Measurements from ENCODE around the gene PLGRKT.

PLGRKT gene

GRCh38 chr9:5459289-5459829, 21.6 kb upstream of the PLGRKT start:
- H3K4me1 ChIP-seq (ENCODE audit: insufficient read depth, low read length, poor library complexity, severe bottlenecking), result no peaks in the 10 kb centered on the region
- H3K9me3 ChIP-seq (ENCODE audit: insufficient read depth, low read depth, low read length), result no peaks in the 10 kb centered on the region
- H3F3A ChIP-seq (ENCODE audit: low read depth), result no peaks in the 10 kb centered on the region
- TF ChIP-seq EZH2phosphoT487 (IDR thresholded peaks at IDR 0.05; ENCODE audit: borderline replicate concordance) (no peak), CTCF (conservative IDR thresholded peaks at IDR 0.05; ENCODE audit: low read length) (no peak)
- H3K9ac ChIP-seq (ENCODE audit: low read depth, low read length, poor library complexity, severe bottlenecking), result no peak overlapping the region
- H4K20me1 ChIP-seq (ENCODE audit: insufficient read depth, low read length, poor library complexity, severe bottlenecking), result no peaks in the 10 kb centered on the region
- H3K36me3 ChIP-seq (ENCODE audit: insufficient read depth, low read length), result no peaks in the 10 kb centered on the region
- no peak overlapping the region for H3K4me3 ChIP-seq (ENCODE audit: low read length, poor library complexity, severe bottlenecking)
- no peak overlapping the region for H2AFZ ChIP-seq (ENCODE audit: low read length)
- no peaks in the 10 kb centered on the region for H3K27me3 ChIP-seq (ENCODE audit: insufficient read depth, low read length, poor library complexity, severe bottlenecking)
- H3K79me2 ChIP-seq (ENCODE audit: insufficient read depth, low read length), result no peaks in the 10 kb centered on the region
- no peak overlapping the region for H3K4me2 ChIP-seq (ENCODE audit: low read depth, low read length, poor library complexity, severe bottlenecking)
- no peaks in the 10 kb centered on the region for H3K9me2 ChIP-seq (replicated peaks; ENCODE audit: low read depth, low read length)

- H3K4me3 ChIP-seq (ENCODE audit: low read length, poor library complexity, severe bottlenecking), result no peak overlapping the region
- TF ChIP-seq CTCF (conservative IDR thresholded peaks at IDR 0.05; ENCODE audit: low read length) (no peak), EZH2phosphoT487 (IDR thresholded peaks at IDR 0.05; ENCODE audit: borderline replicate concordance) (no peak)
- no peak overlapping the region for H2AFZ ChIP-seq (ENCODE audit: low read length)
- no peaks in the 10 kb centered on the region for H3F3A ChIP-seq (ENCODE audit: low read depth)
- H3K36me3 ChIP-seq (ENCODE audit: insufficient read depth, low read length), result no peaks in the 10 kb centered on the region
- no peak overlapping the region for H3K9ac ChIP-seq (ENCODE audit: low read depth, low read length, poor library complexity, severe bottlenecking)
- no peaks in the 10 kb centered on the region for H3K9me3 ChIP-seq (ENCODE audit: insufficient read depth, low read depth, low read length)
- no peak overlapping the region for H3K4me2 ChIP-seq (ENCODE audit: low read depth, low read length, poor library complexity, severe bottlenecking)
- peaks cover 13% of the 10 kb centered on the region for H3K4me1 ChIP-seq (ENCODE audit: insufficient read depth, low read length, poor library complexity, severe bottlenecking)
- no peaks in the 10 kb centered on the region for H3K9me2 ChIP-seq (replicated peaks; ENCODE audit: low read depth, low read length)
- no peaks in the 10 kb centered on the region for H3K79me2 ChIP-seq (ENCODE audit: insufficient read depth, low read length)
- H3K27me3 ChIP-seq (ENCODE audit: insufficient read depth, low read length, poor library complexity, severe bottlenecking), result no peaks in the 10 kb centered on the region
- no peaks in the 10 kb centered on the region for H4K20me1 ChIP-seq (ENCODE audit: insufficient read depth, low read length, poor library complexity, severe bottlenecking)
Measured at GRCh38 chr9:5455181-5455580, 17.5 kb upstream of the PLGRKT start.

GRCh38 chr9:5453673-5454072, 15.9 kb upstream of the PLGRKT start:
- H3F3A ChIP-seq (ENCODE audit: low read depth), result no peaks in the 10 kb centered on the region
- H3K9me2 ChIP-seq (replicated peaks; ENCODE audit: low read depth, low read length), result no peaks in the 10 kb centered on the region
- H3K4me3 ChIP-seq (ENCODE audit: low read length, poor library complexity, severe bottlenecking), result no peak overlapping the region
- peaks cover 20% of the 10 kb centered on the region for H3K4me1 ChIP-seq (ENCODE audit: insufficient read depth, low read length, poor library complexity, severe bottlenecking)
- H3K4me2 ChIP-seq (ENCODE audit: low read depth, low read length, poor library complexity, severe bottlenecking), result no peak overlapping the region
- no peaks in the 10 kb centered on the region for H4K20me1 ChIP-seq (ENCODE audit: insufficient read depth, low read length, poor library complexity, severe bottlenecking)
- no peaks in the 10 kb centered on the region for H3K36me3 ChIP-seq (ENCODE audit: insufficient read depth, low read length)
- no peaks in the 10 kb centered on the region for H3K79me2 ChIP-seq (ENCODE audit: insufficient read depth, low read length)
- H2AFZ ChIP-seq (ENCODE audit: low read length), result no peak overlapping the region
- no peaks in the 10 kb centered on the region for H3K27me3 ChIP-seq (ENCODE audit: insufficient read depth, low read length, poor library complexity, severe bottlenecking)
- H3K9ac ChIP-seq (ENCODE audit: low read depth, low read length, poor library complexity, severe bottlenecking), result no peak overlapping the region
- H3K9me3 ChIP-seq (ENCODE audit: insufficient read depth, low read depth, low read length), result no peaks in the 10 kb centered on the region
- TF ChIP-seq CTCF (conservative IDR thresholded peaks at IDR 0.05; ENCODE audit: low read length) (no peak), EZH2phosphoT487 (IDR thresholded peaks at IDR 0.05; ENCODE audit: borderline replicate concordance) (no peak)
